Endodermal cell (in vitro differentiated cells): ENCODE results near the gene GINS3. TPM values are rescaled to one million over a fixed set of nuclear protein-coding genes. Genes with fewer than 3 reads are reported as not detected.

Experiments used
- DNase-seq: peaks from one replicate; pipeline ENCODE4 v3.0.0-alpha.2; 2017
- H3K27ac ChIP-seq: 2 replicates; pipeline ENCODE4 v1.5.1; 2013; ENCODE audit warnings: mild to moderate bottlenecking, low read depth, low read length, moderate library complexity
- H3K27me3 ChIP-seq: 2 replicates; pipeline ENCODE4 v1.6.1; 2013; ENCODE audit warnings: mild to moderate bottlenecking, low read length, moderate library complexity; ENCODE audit not compliant: insufficient read depth, control insufficient read depth, poor library complexity, severe bottlenecking
- H3K36me3 ChIP-seq: 2 replicates; pipeline ENCODE4 v1.7.0; 2013; ENCODE audit warnings: mild to moderate bottlenecking, low read length, moderate library complexity; ENCODE audit not compliant: control insufficient read depth, insufficient read depth
- H3K4me1 ChIP-seq: one replicate; pipeline ENCODE4 v1.7.0; 2013; ENCODE audit warnings: low read length; ENCODE audit not compliant: control insufficient read depth, insufficient read depth
- H3K4me3 ChIP-seq: 2 replicates; pipeline ENCODE4 v1.5.1; 2013; ENCODE audit warnings: mild to moderate bottlenecking, low read length, moderate library complexity
- H3K9ac ChIP-seq: 2 replicates; pipeline ENCODE4 v1.6.1; 2013; ENCODE audit warnings: mild to moderate bottlenecking, low read length, moderate library complexity; ENCODE audit not compliant: poor library complexity, severe bottlenecking; ENCODE audit errors: extremely low read depth
- H3K9me3 ChIP-seq: 2 replicates; pipeline ENCODE4 v1.6.1; 2013; ENCODE audit warnings: mild to moderate bottlenecking, low read length, moderate library complexity; ENCODE audit not compliant: control insufficient read depth
- H3K27ac Mint-ChIP-seq: 2 replicates; pipeline ENCODE4 v1.8.0; 2020; ENCODE audit warnings: mixed read lengths
- H3K27me3 Mint-ChIP-seq: 2 replicates; pipeline ENCODE4 v1.8.0; 2021; ENCODE audit warnings: mild to moderate bottlenecking, mixed read lengths; ENCODE audit not compliant: insufficient read depth
- H3K36me3 Mint-ChIP-seq: 2 replicates; pipeline ENCODE4 v1.8.0; 2020; ENCODE audit warnings: low read depth, mixed read lengths
- H3K4me1 Mint-ChIP-seq: 2 replicates; pipeline ENCODE4 v1.8.0; 2020; ENCODE audit warnings: mixed read lengths
- H3K4me3 Mint-ChIP-seq: 2 replicates; pipeline ENCODE4 v1.8.0; 2020; ENCODE audit warnings: mild to moderate bottlenecking, moderate library complexity, mixed read lengths
- H3K9me3 Mint-ChIP-seq: 2 replicates; pipeline ENCODE4 v1.8.0; 2020; ENCODE audit warnings: mild to moderate bottlenecking, mixed read lengths
- WGBS, 2 experiments: methylation state at CpG; one replicate each; pipeline versions ENCODE4 v1.1.5 to v1.1.7; 2013; ENCODE audit warnings: missing lambda C conversion rate in 2 of 2, mixed read lengths in 1 of 2; ENCODE audit not compliant: insufficient coverage in 1 of 2, insufficient read length in 1 of 2; 5-methylcytosine and 5-hydroxymethylcytosine counted together
- total RNA-seq, 2 donors: library from RNA; stranded (reverse); fragmentation: NEBNext Ultra II Directional in 1 of 2; extraction: Animal tissue kit (Norgen Biotek cat#: 25700) in 1 of 2; gene quantifications; 2 replicates in 1 of 2; 3 replicates in 1 of 2; pipeline ENCODE4 v1.2.1, GENCODE V29; 2021
- TF ChIP-seq, protein P1 (sequence below): fragments of 200-600 bp; sonication (generic); conservative IDR thresholded peaks from 2 replicates; pipeline ENCODE4 v1.5.0; 2021; ENCODE audit warnings: antibody characterized with exemption, mild to moderate bottlenecking

Gene GINS3
- total RNA-seq, 2 donors from 2014 or later = 10.5 to 14.7 TPM

DNA sequence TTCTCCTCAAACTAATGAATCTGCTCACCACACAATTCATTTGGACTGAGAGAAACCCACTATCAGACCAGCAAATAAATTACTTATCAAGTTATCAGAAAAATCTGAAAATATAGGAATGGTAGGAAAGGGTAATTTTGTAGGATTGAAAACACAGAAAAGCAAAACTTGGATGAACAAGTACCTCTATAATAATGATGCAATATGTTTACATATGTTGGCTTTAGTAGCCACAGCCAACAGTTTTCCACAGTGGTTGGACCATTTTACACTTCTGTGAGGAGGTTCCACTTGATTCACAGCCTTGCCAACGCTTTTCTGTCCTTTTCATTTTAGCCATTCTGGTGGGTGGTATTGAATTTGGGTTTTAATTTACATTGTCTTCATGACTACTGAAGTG, 10.6 kb upstream of the GINS3 start:
- Mint-ChIP-seq H3K36me3 (no peaks in the 10 kb centered on the region), H3K4me3 (no peak overlapping the region), H3K27me3 (peaks cover 18% of the 10 kb centered on the region), H3K4me1 (no peaks in the 10 kb centered on the region), H3K9me3 (no peaks in the 10 kb centered on the region), H3K27ac (no peak overlapping the region)
- 93% methylated on average over 1 of the region's 1 CpG; no CpG with 5 or more reads in 1 of the 2 experiments for WGBS, 2 experiments
- Histone ChIP-seq H3K4me1 (no peaks in the 10 kb centered on the region), H3K27me3 (no peaks in the 10 kb centered on the region), H3K9me3 (no peaks in the 10 kb centered on the region), H3K9ac (no peak overlapping the region), H3K4me3 (no peak overlapping the region), H3K27ac (no peak overlapping the region), H3K36me3 (no peaks in the 10 kb centered on the region)
- no peak for DNase-seq
- TF ChIP-seq, protein P1, sequence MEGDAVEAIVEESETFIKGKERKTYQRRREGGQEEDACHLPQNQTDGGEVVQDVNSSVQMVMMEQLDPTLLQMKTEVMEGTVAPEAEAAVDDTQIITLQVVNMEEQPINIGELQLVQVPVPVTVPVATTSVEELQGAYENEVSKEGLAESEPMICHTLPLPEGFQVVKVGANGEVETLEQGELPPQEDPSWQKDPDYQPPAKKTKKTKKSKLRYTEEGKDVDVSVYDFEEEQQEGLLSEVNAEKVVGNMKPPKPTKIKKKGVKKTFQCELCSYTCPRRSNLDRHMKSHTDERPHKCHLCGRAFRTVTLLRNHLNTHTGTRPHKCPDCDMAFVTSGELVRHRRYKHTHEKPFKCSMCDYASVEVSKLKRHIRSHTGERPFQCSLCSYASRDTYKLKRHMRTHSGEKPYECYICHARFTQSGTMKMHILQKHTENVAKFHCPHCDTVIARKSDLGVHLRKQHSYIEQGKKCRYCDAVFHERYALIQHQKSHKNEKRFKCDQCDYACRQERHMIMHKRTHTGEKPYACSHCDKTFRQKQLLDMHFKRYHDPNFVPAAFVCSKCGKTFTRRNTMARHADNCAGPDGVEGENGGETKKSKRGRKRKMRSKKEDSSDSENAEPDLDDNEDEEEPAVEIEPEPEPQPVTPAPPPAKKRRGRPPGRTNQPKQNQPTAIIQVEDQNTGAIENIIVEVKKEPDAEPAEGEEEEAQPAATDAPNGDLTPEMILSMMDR = no peak

DNA sequence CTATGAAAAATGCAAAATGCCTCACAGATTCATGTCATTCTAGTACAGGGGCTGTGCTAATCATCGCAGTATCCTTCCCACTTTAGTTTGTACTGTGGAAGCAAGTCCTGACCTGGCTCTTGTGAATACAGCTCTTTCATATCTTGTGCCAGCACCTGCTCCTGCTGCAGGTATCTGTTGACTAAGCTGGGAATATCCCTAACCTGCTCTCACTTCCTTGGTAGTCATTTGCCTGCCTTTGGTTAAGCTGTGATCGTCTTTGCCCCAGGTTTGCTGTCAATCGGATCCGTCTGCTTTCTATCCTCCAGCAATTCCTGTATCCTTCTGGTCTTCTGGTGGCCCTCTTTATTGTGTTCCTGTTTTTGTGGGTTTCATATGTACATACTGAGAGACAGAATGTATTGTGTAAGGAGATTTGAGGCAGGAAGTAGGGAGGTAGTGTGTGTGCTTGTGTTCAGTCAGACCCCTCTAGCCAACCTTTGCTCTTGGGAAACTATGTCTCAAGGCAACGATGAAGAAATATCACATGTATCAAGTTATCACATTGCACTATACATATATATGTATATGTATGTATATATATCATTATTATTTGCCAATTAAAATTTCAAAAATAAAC, 7.7 kb upstream of the GINS3 start:
- peaks cover 26% of the 10 kb centered on the region for H3K27me3 Mint-ChIP-seq
- Histone ChIP-seq H3K9ac (no peak overlapping the region), H3K4me3 (no peak overlapping the region), H3K9me3 (no peaks in the 10 kb centered on the region), H3K36me3 (no peaks in the 10 kb centered on the region), H3K27ac (no peak overlapping the region), H3K4me1 (no peaks in the 10 kb centered on the region), H3K27me3 (peaks cover 11% of the 10 kb centered on the region)
- TF ChIP-seq, protein P1 = no peak
- H3K36me3 Mint-ChIP-seq = no peaks in the 10 kb centered on the region
- no peaks in the 10 kb centered on the region for H3K9me3 Mint-ChIP-seq
- no peak for DNase-seq
- H3K4me1 Mint-ChIP-seq = no peaks in the 10 kb centered on the region
- H3K27ac Mint-ChIP-seq = no peak overlapping the region
- WGBS, 2 experiments = 92 to 93% methylated on average over 3 to 4 of the region's 5 CpGs
- no peak overlapping the region for H3K4me3 Mint-ChIP-seq

DNA sequence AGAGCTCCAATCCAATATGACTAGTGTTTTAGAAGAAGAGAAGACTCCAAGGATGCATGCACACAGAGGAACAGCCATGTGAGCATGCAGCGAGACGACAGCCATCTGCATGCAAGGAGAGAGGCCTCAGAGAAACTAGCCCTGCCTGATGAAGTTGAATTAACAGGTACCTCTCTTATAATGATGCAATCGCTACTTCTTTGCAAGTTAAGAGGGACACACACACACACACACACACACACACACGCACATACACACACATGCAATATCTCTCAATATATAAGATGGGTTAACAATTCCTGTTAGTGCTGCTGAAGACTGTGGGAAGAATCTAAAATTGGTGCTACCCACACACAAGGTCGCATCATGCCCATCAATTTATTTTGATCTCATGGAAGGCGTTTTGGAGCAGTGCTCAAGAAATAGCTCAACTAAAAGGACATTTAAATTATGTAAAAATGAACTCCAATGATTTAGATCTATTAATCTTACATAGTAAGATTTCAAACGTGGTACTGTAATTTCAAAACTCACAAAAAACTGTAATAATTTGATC, 7.0 kb upstream of the GINS3 start:
- TF ChIP-seq, protein P1 = no peak
- 81 to 82% methylated on average over 2 to 5 of the region's 7 CpGs for WGBS, 2 experiments
- no peak for DNase-seq

More for the DNA sequence above, 7.0 kb upstream of the GINS3 start:
- Mint-ChIP-seq H3K4me3 (no peak overlapping the region), H3K4me1 (no peaks in the 10 kb centered on the region), H3K27ac (no peak overlapping the region), H3K9me3 (no peaks in the 10 kb centered on the region), H3K36me3 (no peaks in the 10 kb centered on the region), H3K27me3 (peaks cover 32% of the 10 kb centered on the region)
- Histone ChIP-seq H3K36me3 (no peaks in the 10 kb centered on the region), H3K9ac (no peak overlapping the region), H3K4me3 (no peak overlapping the region), H3K4me1 (no peaks in the 10 kb centered on the region), H3K27me3 (peaks cover 18% of the 10 kb centered on the region), H3K27ac (no peak overlapping the region), H3K9me3 (no peaks in the 10 kb centered on the region)
